Measurements from ENCODE around the gene ITSN2.

The ITSN2 gene

DNA sequence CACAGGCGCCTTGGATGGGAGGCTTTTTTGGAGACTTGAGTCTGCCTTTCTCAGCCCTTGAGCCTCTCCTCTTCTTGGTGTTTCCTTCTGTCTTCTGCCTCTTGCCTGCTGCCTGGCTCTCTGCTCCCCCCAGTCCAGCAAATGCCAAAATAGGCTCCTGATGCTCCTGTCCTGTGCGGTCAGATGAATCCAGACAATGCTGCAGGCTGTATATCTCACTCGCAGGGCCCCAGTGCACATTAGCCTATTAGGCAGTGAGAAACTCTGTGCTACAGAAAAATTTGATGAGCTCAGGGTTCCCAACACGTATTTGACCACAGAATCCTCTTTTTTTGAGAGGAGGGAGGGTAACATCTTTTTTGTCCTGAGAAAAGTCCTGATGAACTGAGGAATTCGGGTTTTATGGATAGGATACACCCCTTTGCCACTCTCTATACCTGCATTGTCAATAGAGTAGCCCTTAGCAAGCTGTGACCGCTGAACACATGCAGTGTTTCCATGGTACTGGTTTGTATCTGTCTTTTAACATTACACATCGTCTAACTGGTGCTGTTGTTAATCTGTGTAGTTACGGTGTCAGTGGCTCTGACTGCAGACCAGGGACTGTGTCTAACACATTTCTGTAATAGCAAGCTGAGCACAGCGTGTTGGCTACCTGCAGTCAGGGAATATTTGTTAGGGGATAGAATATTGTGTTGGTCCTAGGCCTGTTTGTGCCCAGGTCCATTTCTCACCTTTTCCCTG lies 134.7 kb downstream of the ITSN2 start:
- Histone ChIP-seq H3K9me3 (ENCODE audit: insufficient read depth, low read depth, low read length) (no peaks in the 10 kb centered on the region), H3K4me1 (ENCODE audit: insufficient read depth, low read length) (no peaks in the 10 kb centered on the region), H3K27me3 (ENCODE audit: insufficient read depth, low read length) (no peaks in the 10 kb centered on the region), H3K9ac (ENCODE audit: low read depth, low read length) (no peak overlapping the region), H3K36me3 (ENCODE audit: insufficient read depth, low read depth, low read length) (no peaks in the 10 kb centered on the region), H3K4me3 (ENCODE audit: low read length) (no peak overlapping the region), H3K27ac (ENCODE audit: low read length) (no peak overlapping the region)

DNA sequence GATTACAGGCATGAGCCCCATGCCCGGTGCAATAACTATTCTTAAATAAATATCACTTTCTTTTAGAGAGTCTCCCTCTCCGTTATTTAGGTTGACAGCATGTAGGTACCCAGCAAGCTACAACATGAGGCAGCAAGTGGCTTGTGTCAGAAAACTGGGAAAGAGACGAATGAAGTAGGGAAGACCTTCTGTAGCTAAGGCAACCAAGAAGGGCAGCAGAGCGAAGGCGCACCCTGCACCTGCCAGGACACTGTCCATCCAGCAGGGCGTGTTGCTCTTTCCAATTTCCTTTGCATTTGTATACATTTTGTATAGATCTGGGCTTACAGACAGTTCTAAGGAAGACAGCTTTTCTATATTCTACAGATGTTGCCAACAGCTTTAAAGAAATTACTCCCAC lies 137.4 kb downstream of the ITSN2 start:
- Histone ChIP-seq H3K36me3 (ENCODE audit: insufficient read depth, low read depth, low read length) (no peaks in the 10 kb centered on the region), H3K27ac (ENCODE audit: low read length) (no peak overlapping the region), H3K4me1 (ENCODE audit: insufficient read depth, low read length) (no peaks in the 10 kb centered on the region), H3K27me3 (ENCODE audit: insufficient read depth, low read length) (no peaks in the 10 kb centered on the region), H3K4me3 (ENCODE audit: low read length) (no peak overlapping the region), H3K9me3 (ENCODE audit: insufficient read depth, low read depth, low read length) (no peaks in the 10 kb centered on the region), H3K9ac (ENCODE audit: low read depth, low read length) (no peak overlapping the region)

DNA sequence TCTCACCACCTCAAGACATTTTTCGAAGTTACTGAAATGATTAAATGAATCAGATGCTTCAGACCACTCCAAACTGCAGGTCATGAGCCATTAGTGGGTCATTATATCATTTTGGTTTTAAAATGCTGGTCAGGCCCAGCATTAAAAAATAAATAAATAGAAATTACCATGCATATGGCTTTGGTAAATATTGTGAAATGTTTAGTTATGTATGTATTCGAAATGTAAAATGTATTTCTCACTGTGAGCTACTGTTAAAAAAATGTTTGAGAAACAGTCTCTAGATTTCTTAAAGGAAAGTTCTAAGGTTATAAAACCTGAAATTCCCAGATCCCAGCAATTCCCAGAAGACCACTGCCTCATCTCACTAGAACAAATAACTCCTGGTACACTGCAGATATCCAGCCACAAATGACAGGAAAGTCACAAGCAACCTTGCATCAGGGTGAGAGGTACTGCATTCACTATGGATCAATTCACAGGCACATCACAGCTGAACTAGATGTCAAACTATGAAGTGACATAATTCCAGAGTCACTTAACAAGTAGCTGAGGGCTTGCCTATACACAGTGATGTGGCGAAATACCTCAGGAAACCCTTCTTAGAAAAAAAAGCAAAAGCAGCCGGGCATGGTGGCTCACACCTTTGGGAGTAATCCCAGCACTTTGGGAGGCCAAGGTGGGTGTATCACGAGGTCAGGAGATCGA lies 138.8 kb downstream of the ITSN2 start:
- H3K36me3 ChIP-seq (ENCODE audit: insufficient read depth, low read depth, low read length), result no peaks in the 10 kb centered on the region
- no peaks in the 10 kb centered on the region for H3K4me1 ChIP-seq (ENCODE audit: insufficient read depth, low read length)
- H3K9me3 ChIP-seq (ENCODE audit: insufficient read depth, low read depth, low read length), result no peaks in the 10 kb centered on the region
- H3K27me3 ChIP-seq (ENCODE audit: insufficient read depth, low read length), result no peaks in the 10 kb centered on the region
- no peak overlapping the region for H3K27ac ChIP-seq (ENCODE audit: low read length)
- H3K4me3 ChIP-seq (ENCODE audit: low read length), result no peak overlapping the region
- no peak overlapping the region for H3K9ac ChIP-seq (ENCODE audit: low read depth, low read length)

DNA sequence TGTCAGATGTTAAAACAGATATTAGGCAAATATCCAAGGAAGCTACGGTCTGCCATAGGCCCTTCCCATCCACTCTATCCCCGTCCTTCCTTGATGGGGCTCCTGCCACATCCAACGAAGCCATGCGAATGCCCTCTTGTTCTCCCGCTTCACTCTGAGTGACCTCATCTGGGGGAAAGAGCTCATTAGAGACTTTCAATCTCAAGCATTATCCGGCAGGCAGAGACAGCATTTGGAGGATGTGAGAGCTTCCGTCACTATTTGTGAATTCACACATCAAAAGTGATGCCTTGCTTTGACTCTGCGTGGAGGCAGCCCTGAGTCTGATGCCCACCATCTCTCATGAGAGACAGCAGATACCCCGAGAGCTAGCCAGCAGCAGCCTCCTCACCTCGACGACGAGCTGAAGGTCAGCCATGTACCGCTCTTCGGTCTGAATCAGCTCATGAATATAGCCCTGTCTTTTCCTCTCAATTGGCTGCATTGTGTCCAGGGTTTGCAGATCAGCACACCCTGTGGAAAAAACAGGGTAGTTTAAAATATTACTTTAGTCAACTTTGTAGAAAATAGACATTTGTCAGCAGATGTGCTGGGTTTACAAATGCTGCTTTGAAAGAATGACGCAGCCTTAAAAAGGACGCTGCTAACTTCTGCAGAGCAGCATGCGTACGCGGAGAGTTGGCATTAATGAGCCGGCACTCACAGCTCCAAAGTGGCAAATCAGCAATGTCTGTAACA lies 139.6 kb downstream of the ITSN2 start:
- Histone ChIP-seq H3K9ac (ENCODE audit: low read depth, low read length) (no peak overlapping the region), H3K27ac (ENCODE audit: low read length) (no peak overlapping the region), H3K4me3 (ENCODE audit: low read length) (no peak overlapping the region), H3K9me3 (ENCODE audit: insufficient read depth, low read depth, low read length) (no peaks in the 10 kb centered on the region), H3K36me3 (ENCODE audit: insufficient read depth, low read depth, low read length) (no peaks in the 10 kb centered on the region), H3K27me3 (ENCODE audit: insufficient read depth, low read length) (no peaks in the 10 kb centered on the region), H3K4me1 (ENCODE audit: insufficient read depth, low read length) (no peaks in the 10 kb centered on the region)

DNA sequence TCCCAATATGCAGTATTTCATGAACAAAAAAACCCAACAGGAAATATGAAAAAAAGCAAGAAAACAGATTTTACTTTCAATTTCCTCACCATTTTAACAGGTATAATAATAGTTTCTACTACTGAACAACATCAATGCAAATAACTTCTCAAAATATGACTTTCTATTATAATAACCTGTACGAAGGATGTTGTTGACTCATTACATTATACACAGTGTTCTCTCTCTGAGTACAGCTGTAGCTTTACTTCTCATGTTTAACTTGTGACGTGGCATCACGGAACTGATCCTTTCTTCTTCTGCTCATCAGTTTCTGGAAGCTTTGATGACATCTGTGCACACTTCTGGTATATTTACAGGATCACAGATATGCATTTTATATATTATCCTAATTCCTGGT lies 145.5 kb downstream of the ITSN2 start:
- H3K27me3 ChIP-seq (ENCODE audit: insufficient read depth, low read length), result no peaks in the 10 kb centered on the region
- no peaks in the 10 kb centered on the region for H3K9me3 ChIP-seq (ENCODE audit: insufficient read depth, low read depth, low read length)
- no peak overlapping the region for H3K4me3 ChIP-seq (ENCODE audit: low read length)
- no peak overlapping the region for H3K9ac ChIP-seq (ENCODE audit: low read depth, low read length)
- no peak overlapping the region for H3K27ac ChIP-seq (ENCODE audit: low read length)
- no peaks in the 10 kb centered on the region for H3K4me1 ChIP-seq (ENCODE audit: insufficient read depth, low read length)
- H3K36me3 ChIP-seq (ENCODE audit: insufficient read depth, low read depth, low read length), result no peaks in the 10 kb centered on the region

DNA sequence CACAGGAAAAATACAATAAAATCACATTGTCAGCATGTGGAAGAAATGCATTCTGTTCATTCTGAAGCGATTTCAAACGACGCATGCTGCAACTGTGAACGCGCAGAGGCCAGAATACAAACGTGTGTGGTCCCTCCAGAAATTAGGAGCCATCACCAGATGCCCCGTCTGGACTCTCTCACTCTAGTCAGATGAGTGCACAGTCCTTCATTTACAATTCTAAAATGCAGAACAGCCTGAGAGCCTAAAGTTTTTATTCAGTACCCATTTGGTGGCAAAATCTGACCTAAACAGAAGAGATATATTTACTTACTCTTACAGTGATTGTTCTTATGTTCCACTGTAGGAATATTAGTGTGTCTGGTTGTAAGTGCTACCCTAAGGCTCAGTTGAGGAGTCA lies 148.9 kb downstream of the ITSN2 start:
- no peaks in the 10 kb centered on the region for H3K27me3 ChIP-seq (ENCODE audit: insufficient read depth, low read length)

GRCh38 chr2:24210723-24211122 lies 149.6 kb downstream of the ITSN2 start:
- Histone ChIP-seq H3K9me3 (ENCODE audit: insufficient read depth, low read depth, low read length) (no peaks in the 10 kb centered on the region), H3K36me3 (ENCODE audit: insufficient read depth, low read depth, low read length) (no peaks in the 10 kb centered on the region), H3K4me1 (ENCODE audit: insufficient read depth, low read length) (no peaks in the 10 kb centered on the region)

More for the DNA sequence above, 148.9 kb downstream of the ITSN2 start:
- Histone ChIP-seq H3K9me3 (ENCODE audit: insufficient read depth, low read depth, low read length) (no peaks in the 10 kb centered on the region), H3K36me3 (ENCODE audit: insufficient read depth, low read depth, low read length) (no peaks in the 10 kb centered on the region), H3K4me1 (ENCODE audit: insufficient read depth, low read length) (no peaks in the 10 kb centered on the region), H3K9ac (ENCODE audit: low read depth, low read length) (no peak overlapping the region), H3K4me3 (ENCODE audit: low read length) (no peak overlapping the region), H3K27ac (ENCODE audit: low read length) (no peak overlapping the region)

DNA sequence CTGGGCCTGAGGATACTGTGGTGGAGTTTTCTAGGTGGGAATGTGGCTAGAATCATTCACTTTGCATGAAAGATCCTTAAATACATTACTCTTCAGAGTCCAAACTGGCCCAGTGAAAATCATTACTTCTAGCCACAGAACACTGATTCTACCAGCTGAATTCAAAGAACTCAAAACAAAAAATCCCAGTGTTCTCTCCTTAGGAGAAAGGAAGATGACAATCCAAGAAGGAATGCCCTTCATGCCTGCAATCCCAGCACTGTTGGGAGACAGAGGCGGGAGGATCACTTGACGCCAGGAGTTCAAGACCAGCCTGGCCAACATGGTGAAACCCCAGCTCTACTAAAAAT lies 150.3 kb downstream of the ITSN2 start:
- H3K27me3 ChIP-seq (ENCODE audit: insufficient read depth, low read length), result no peaks in the 10 kb centered on the region
- no peaks in the 10 kb centered on the region for H3K36me3 ChIP-seq (ENCODE audit: insufficient read depth, low read depth, low read length)

More at GRCh38 chr2:24210723-24211122, 149.6 kb downstream of the ITSN2 start:
- Histone ChIP-seq H3K27me3 (ENCODE audit: insufficient read depth, low read length) (no peaks in the 10 kb centered on the region), H3K9ac (ENCODE audit: low read depth, low read length) (no peak overlapping the region), H3K27ac (ENCODE audit: low read length) (no peak overlapping the region), H3K4me3 (ENCODE audit: low read length) (no peak overlapping the region)

DNA sequence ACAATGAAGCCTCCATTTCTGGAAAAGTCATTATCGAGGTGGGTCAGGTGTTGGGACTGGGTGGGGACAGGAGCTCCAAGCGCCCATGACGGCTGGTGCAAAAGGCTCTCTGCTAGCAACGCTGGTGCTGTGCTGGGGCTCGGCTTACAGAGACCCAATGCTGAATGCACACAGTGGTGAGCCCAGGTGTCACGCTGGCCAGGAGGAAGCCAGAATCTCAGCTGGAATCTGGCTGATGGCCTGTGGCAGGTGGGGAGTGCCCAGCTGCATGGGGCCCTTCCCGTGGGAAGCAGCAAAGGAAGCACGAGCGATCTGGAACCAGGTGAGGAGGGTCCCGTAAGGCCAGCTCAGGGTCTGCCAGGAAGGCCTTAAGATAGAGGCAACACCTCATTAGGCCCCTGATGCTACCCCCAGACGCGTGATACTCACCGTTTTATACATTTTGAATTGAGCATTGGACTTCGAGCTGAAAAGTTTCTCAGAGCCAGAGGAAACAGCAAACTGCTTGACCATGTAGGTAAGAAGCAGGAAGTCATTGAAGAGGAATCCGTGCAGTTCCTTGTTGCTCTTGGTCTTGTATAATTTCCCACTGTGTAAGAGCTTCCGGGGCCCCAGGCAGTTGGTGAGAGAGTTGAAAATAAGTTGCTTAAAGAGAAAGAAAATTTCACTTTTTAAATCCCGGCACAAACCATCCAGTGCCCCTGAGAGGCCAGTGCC lies 150.8 kb downstream of the ITSN2 start:
- Histone ChIP-seq H3K9ac (ENCODE audit: low read depth, low read length) (no peak overlapping the region), H3K4me1 (ENCODE audit: insufficient read depth, low read length) (no peaks in the 10 kb centered on the region), H3K27me3 (ENCODE audit: insufficient read depth, low read length) (no peaks in the 10 kb centered on the region), H3K4me3 (ENCODE audit: low read length) (no peak overlapping the region), H3K9me3 (ENCODE audit: insufficient read depth, low read depth, low read length) (no peaks in the 10 kb centered on the region), H3K36me3 (ENCODE audit: insufficient read depth, low read depth, low read length) (no peaks in the 10 kb centered on the region), H3K27ac (ENCODE audit: low read length) (no peak overlapping the region)

More for the DNA sequence above, 150.3 kb downstream of the ITSN2 start:
- Histone ChIP-seq H3K9ac (ENCODE audit: low read depth, low read length) (no peak overlapping the region), H3K4me3 (ENCODE audit: low read length) (no peak overlapping the region), H3K9me3 (ENCODE audit: insufficient read depth, low read depth, low read length) (no peaks in the 10 kb centered on the region), H3K27ac (ENCODE audit: low read length) (no peak overlapping the region), H3K4me1 (ENCODE audit: insufficient read depth, low read length) (no peaks in the 10 kb centered on the region)

DNA sequence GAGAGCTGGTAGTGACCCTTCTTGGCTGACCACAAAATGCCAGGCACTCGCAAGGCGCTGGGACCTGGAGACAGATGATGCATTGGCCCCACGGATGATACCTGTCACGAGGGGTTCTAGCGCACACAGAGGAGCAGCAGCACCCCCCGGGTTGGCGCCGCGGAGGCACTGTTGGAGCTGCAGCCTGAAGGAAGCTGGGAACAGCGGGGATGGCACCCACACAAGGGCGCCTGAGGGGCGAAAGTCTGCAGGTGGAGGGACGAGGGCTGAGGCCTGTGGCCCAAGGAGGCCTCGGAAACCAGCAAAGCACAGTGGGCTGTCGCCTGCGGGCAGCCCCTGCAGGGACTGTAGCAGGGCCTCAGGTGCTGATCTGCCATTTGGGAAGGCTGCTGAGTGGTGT lies 151.8 kb downstream of the ITSN2 start:
- Histone ChIP-seq H3K36me3 (ENCODE audit: insufficient read depth, low read depth, low read length) (no peaks in the 10 kb centered on the region), H3K4me1 (ENCODE audit: insufficient read depth, low read length) (no peaks in the 10 kb centered on the region), H3K4me3 (ENCODE audit: low read length) (no peak overlapping the region), H3K9ac (ENCODE audit: low read depth, low read length) (no peak overlapping the region), H3K27me3 (ENCODE audit: insufficient read depth, low read length) (no peaks in the 10 kb centered on the region), H3K27ac (ENCODE audit: low read length) (no peak overlapping the region), H3K9me3 (ENCODE audit: insufficient read depth, low read depth, low read length) (no peaks in the 10 kb centered on the region)

DNA sequence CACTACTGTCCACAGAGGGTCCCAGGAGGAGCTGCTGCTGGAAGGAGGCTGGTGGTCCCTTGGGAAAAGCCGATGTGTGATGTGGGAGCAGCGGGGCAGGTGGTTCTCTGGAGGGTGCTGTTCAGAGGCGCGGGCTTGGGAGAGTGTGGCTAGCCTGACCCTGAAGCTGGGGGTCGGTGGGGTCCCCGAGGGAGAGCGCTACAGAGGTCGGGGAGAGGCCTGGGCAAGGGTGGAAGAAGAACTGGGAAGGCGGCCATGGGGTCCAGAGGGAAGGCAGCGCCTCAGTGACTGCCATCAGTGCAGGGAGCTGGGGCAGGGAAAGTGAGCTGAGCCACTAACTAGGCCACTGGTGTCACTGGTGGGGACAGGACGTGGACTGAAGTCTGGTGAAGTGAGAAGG lies 153.0 kb downstream of the ITSN2 start:
- H3K27me3 ChIP-seq (ENCODE audit: insufficient read depth, low read length), result no peaks in the 10 kb centered on the region
- H3K27ac ChIP-seq (ENCODE audit: low read length), result no peak overlapping the region
- no peaks in the 10 kb centered on the region for H3K36me3 ChIP-seq (ENCODE audit: insufficient read depth, low read depth, low read length)
- H3K9ac ChIP-seq (ENCODE audit: low read depth, low read length), result no peak overlapping the region
- H3K4me3 ChIP-seq (ENCODE audit: low read length), result no peak overlapping the region
- no peaks in the 10 kb centered on the region for H3K4me1 ChIP-seq (ENCODE audit: insufficient read depth, low read length)
- H3K9me3 ChIP-seq (ENCODE audit: insufficient read depth, low read depth, low read length), result no peaks in the 10 kb centered on the region

Measured in iPS-20b (cell line).